Ecto neural progenitor cell (in vitro differentiated cells): Measurements from ENCODE around the gene CNIH3.
"Not testable (repeated sequence)": the region's sequence is repeated elsewhere in the genome, so short reads cannot be mapped to it uniquely, and the experiment has no call there.

Source experiments
- DNase-seq: peaks from one replicate; pipeline ENCODE4 v3.0.0-alpha.2; 2018; ENCODE audit warnings: low spot score

Gene CNIH3

DNA sequence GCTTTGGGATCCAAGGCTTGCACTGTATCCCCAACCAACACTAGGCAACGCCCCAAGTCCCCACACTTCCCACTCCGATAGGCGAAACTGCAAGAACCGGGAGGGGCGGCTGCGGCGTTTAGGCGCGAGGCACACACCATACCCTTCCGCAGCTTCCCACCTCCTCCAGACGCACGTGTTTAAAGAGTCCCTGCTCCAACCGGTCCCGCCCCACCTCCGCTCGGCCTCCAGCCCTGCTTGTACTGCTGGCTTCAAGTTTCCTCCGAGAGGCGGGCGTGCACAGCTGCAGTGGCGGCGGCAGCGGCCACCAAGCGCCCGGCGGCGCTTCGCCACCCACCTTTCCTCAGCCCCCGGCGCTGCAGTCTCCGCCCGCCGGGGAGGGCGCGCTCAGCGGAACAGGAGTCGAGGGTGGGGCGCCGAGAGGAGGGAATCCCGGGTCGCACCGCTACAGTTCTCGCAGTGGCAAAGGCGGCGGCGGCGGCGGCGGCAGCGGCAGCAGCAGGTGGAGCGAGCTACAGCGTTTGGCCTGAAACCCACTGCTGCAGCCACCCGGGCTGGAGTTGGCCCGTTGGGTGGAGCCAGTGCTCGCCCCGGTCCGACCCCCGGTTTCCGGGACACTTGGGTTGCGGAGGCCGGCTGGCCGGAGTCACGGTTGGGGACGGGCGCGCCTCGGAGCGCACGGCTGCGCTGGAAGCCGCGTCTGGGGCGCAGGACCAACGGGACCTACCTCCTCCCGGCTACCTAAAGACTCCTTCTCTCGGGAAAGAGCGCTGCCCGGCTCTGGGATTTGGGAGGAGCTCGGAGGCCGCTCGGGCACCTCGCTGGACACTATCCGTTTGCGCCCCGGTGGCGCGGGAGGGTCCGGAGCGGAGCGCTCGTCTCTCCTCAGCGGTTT, at the start of gene CNIH3:
CNIH3 (plus strand) TSS at position 457 of the 895 bp plus-strand sequence. CDS start 858 bp downstream, outside the sequence.
- DNase-seq, result peak; percentile 87

DNA sequence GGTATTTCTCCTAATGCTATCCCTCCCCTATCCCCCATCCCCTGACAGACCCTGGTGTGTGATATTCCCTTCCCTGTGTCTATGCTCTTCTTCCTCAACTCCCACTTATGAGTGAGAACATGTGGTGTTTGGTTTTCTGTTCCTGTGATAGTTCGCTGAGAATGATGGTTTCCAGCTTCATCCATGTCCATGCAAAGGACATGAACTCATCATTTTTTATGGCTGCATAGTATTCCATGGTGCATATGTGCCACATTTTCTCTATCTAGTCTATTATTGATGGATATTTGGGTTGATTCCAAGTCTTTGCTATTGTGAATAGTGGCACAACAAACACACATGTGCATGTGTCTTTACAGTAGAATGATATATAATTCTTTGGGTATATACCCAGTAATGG, 49.6 kb upstream of the CNIH3 start:
- DNase-seq, result not testable (repeated sequence)

DNA sequence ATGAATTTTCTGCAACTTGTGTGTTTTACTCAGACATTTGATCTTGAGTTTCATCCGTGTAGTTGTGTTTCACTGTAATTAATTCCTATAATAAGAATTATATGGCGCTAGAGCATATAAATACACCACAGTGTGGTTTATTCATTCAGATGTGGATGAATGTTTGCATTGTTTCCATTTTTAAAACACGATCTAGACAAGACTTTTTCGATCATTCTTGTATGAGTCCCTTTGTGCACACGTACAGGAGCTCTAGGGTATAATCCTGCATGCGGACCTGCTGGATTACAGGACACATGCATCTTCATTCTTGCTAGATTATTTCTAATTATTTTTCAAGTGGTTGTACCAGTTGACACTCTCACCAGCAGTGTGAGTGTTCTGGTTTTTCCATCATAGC, 46.8 kb upstream of the CNIH3 start:
- no peak for DNase-seq

DNA sequence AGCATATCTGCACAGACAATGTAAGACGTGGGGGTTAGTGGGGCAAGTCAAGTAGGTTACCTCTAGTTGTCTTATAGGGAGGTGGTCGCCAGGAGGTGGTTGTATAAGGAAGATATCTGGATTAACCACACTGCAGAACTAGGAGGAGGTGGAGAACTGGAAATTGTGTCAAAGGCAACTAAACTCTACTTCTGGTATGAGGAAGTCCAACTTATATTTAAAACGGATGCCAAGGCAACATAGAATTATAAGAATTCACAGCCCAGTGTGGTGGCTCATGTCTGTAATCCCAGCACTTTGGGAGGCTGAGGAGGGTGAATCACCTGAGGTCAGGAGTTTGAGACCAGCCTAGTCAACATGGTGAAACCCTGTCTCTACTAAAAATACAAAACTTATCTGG, 44.1 kb upstream of the CNIH3 start:
- DNase-seq, result not testable (repeated sequence)

DNA sequence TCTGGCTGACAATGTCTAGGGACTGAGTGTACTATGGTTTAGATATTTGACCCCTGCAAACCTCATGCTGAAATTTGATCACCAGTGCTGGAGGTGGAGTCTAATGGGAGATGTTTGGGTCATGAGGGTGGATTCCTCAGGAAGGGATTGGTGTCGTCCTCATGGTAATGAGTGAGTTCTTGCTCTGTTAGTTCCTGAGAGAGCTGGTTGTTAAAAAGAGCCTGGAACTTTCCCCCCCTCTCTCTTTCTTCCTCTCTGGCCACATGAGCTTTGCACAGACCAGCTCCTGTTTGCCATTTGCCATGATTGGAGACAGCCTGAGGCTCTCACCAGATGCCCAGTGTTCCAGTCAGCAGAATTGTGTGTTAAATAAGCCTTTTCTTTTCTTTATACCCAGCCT, 36.6 kb upstream of the CNIH3 start:
- no peak for DNase-seq

DNA sequence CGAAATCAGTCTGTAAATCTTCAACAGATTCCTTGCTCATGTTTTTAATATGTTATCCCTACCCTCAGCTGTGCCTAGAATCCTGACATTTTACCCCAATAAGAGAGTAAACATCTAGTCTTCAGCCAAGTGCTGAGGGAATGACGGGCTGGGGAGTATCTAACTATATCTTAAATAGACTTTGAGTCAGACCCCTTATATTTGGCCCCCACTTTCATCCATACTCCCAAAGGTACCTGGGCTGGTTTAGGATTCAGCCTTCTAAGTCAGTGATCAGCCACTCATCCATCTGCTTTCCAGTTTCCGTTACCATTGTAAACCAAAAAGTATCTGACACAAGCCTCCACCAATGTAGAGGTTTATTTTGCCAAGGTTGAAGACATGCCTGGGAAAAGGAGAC, 36.1 kb upstream of the CNIH3 start:
- DNase-seq, result no peak

DNA sequence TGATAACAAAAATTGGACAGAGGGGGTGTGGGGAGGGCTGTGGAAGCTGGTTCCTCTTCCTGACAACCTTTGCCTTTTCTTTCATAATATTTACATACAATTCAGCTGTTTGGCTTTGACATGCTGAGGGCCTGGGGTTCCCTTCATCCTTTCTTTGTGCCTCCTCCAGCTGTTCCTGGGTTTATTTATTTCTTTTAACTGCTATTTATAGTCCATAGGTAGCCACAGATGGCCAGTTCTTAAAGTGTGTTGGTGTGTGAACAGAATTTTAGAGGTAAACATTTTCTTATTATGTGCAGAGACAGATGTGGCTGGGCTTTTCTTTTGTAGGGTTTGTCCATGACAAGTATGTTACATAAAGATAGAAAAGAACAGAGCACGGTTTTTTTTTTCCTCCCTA, 34.1 kb upstream of the CNIH3 start:
- no peak for DNase-seq

DNA sequence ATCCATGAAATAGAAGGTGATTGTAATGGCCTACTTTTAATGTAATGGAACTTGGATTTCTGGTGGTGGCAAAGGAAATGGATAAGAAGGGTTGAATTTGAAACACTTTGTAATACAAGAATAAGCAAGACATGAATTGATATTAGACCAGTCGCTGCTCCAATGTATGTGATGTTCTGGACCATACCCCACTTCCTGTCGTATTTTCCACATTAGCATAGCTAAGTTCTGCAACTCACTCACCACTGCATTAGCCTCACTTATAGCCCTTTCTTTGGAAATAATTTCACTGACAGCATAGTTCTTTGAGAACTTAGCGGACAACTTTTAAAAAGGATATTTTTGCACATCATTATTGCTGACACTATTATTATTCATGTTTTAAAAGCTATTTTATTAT, 32.3 kb upstream of the CNIH3 start:
- no peak for DNase-seq

DNA sequence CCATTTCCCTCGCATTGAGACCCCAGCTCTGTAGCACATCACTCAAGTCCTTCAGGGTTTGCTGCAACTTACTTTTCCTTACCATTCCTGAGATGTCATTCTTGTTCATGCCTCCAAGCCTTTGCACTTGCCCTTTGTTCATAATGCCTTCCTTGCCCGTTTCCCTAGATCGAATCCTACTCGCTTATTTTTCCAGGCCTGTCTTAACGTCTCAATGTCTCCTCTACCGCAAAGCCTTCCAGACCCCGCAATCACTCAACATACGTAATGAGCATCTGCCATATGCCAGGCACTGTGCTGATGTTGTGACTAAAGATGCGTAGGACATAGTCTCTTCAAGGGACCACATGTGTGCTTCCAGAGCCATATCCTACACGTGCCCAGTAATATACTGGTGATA, 31.1 kb upstream of the CNIH3 start:
- DNase-seq, result no peak

DNA sequence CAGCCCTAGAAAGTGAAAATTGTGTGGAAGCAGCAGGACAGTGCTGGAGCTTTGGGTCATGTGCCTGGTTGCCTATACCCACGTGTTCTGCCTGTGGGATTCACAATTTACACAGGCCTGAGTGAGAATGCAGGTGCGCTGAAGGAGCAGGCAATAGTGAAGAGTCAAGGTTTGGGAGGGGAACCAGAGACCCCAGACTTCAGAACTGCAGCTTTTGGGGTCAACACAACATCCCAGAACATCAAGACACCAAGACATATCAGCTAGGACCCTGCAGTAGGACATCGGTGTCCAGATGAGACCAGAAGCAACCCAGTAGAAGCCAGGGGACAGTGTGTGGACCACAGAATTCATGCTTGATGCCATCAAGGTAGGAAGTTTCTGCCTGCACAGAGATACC, 29.1 kb upstream of the CNIH3 start:
- no peak for DNase-seq

DNA sequence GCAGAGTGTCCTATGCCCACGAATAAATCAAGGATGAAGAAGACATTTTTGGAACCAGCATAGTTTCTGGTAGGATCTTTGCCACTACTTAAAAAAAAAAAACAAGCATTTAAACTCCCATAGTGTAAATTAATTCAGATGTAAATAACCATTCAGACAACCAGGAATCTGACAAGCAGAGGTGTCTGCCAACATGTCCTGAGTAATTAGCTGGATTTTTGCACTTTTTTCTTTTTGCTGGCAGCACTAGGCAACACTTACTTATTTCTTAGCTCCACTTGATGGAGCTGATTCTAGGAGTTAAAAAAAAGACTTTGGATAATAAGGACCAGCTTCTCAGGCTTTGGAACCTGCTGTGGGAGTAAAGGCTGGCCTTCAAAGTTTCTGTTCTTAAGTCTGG, 27.6 kb upstream of the CNIH3 start:
- no peak for DNase-seq

DNA sequence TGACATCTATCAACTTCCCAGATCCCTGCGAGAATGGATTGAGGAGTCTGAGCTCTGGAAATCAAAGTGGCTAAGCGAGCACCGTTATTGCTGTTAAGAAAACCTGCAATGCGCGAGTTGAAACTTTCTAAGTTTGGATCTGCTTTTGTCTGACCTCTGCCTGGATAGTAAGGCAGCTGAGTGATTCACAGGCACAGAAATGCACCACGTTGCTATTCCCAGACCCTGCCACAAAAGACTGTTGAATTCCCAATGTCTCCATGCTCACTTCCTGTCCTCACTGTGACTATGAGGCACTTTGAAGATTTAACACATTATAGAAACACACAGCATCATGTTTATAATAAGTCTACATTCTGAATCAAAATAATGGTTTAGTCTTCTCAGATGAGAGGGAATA, 27.1 kb upstream of the CNIH3 start:
- DNase-seq, result no peak

DNA sequence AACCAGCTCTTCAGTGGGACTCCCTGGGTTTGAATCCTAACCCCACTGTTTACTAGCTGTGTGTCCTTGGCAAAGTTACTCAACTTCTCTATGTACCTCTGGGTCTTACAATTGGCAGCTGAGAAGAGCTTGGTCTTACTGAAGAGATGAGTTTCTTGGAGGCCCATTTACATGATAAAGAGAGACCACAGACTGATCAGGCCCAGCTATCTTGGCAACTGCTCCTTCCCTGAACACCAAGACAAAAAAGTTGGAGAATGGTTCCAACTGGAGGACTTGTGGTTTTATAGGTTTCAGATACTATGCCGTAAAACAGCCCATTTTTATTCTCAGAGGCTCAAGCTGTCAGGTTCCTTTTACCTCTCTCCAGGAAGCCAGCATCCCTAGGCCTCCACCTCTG, 24.8 kb upstream of the CNIH3 start:
- no peak for DNase-seq

DNA sequence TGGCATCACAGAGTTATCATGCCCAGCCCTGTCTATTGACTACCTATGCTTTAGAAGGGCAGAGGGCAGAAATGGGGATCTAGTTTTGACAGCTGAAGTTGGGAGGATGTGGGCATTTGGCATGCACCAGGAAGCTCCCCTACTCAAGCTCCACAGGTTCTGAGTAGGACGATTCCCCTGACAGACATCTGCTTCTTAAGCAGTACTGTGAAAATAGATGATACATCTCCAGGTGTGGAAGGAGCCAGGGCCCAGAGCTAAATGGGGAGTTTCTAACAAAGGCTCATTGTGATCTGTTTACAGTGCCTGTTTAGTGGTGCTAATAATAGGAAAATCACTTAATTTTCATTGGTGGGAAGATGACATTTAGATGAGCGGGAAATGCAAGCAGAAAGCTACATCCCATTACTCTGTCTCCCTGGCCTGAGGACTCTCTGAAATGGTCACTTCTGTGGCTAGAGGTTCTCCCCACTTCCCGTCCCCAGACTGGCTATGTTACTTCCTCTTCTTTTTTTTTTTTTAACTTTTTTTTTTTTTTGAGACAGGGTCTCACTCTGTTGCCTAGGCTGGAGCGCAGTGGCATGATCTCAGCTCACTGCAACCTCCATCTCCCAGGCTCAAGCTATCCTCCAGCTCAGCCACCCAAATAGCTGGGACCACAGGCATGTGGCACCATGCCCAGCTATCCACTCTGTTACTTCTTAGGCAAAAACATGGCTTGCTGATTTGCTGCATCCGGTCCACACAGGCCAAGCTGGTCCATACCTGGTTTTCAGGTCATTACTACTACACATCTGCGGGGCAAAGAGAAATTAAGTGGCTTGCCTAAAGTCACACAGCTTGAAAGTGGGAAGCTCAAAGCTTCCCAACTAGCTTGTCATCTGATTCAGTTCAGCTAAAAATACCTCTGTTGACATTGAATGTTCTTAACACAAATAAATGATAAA, 23.2 kb upstream of the CNIH3 start:
- DNase-seq, result no peak

DNA sequence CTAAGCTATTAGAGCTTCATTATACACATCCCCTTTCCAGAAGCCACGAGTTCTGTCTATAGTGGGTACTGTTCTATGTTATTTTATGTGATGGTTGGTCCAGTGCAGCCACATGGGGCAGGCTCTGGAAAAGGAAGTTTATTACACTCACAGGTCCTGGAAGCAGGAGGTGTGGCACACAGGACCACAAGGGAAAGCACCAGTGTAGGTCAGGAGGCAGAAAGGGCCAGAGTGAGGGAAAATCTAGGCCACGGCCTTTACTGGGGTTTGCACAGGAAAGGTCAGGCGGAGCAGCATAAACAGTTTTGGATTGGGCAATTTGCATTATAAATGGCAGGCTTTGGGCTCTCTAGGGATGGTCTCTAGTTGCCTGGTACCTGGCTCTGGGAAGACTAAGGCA, 21.8 kb upstream of the CNIH3 start:
- peak; percentile 17 for DNase-seq

DNA sequence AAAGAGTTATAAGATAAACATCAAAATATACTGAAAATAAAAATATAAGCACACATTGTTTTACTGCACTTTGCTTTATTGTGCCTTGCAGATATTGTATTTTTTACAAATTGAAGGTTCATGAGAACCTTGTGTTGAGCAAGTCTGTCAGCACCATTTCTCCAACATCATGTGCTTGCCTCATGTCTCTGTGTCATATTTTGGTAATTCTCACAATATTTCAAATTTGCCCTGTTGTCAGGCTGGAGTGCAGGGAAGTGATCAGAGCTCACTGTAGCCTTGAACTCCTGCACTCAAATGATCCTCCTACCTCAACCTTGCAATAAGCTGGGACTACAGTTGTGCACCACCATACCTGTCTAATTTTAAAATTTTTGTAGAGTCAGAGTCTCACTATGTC, 21.3 kb upstream of the CNIH3 start:
- DNase-seq, result no peak

DNA sequence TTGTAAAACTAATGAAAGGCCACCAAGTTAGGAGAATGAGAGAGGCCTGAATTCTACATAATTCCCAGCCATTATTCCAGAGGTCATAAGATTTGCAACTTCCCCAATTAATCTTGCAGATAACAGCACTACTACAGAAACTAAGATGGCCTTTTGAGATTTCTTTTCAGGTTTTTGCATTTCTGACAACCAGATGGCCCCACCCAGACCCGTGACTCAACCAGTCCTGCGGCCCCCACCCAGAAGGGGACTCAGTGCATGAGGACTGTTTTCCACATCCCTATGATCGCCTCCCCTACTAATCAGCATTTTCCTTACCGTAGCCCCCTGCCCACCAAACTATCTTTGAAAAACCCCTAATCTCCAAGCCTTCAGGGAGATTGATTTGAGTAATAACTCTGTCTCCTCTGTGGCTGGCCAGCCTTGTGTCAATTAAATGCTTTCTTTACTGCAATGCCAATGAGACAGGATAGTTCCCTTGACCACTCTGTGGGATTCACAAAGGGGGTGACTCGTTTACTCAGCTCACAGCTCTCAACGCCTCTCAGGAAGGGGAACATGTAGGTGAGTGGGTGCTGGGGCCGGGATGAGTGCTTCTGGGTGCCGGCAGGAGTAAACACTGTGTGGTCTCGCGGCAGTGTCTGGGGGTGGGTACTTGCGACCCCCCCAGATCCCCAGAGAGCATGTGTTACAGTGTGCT, 10.5 kb upstream of the CNIH3 start:
- DNase-seq, result no peak

DNA sequence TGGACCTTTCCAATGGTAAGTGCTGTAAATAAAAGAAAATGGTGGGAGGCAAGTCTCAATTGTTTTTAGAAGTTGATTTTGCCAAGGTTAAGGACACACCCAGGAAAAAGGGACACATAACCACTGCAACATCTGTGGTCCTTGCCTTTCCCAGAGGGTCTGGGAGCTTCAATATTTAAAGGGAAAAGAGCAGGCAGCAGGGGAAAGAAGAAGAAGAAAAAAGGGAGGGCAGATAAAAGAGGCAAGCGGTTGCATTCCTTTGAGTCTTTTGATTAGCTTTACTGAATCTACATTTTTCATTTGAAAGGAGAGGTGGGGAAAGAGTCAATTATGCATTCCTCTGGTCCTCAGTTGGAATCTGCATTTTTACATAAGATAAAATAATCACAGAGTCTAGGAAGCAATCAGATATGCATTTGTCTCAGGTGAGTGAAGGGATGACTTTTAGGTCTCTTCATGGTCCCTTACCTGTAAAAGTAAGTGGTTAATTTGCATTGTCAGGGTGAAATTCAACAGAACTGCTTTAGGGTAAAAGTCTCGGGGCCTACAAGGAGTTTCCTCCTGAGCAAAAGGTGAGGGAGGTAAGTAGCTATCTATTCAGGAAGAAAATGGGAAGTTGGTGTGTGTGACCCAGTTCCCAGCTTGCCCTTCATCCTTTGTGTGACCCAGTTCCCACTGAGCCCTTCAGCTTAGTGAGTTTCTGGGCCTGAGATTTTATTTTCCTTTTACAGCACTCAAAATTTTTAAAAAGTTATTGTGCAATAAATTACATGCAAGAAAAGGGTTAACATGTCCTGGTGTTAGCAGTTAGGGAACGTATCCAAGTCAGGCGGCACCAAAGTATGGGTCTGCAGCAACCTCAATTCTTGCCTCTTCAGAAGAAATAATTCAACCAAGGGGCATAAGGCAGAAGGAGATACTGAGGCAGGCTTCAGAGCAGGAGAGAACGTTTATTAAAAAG, 8.6 kb upstream of the CNIH3 start:
- no peak for DNase-seq

DNA sequence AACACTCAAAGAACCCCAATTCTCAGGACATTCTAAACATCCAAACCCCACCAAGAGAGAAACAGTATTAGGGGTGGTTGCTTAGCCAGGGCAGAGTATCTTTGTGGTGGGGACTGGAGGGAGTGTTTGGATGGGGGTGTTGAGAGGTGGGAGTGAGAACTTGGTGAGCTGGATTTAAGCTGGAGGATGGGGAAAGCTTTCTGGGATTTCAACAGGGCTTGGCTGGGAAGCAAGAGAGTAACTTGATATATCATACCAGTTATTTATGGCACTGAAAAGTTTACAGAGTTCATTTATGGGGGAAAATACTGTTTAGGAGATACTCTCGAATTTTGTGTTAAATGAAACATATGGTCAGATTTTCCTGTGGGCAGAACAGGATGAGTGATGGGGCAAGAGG, 6.8 kb upstream of the CNIH3 start:
- DNase-seq, result no peak

DNA sequence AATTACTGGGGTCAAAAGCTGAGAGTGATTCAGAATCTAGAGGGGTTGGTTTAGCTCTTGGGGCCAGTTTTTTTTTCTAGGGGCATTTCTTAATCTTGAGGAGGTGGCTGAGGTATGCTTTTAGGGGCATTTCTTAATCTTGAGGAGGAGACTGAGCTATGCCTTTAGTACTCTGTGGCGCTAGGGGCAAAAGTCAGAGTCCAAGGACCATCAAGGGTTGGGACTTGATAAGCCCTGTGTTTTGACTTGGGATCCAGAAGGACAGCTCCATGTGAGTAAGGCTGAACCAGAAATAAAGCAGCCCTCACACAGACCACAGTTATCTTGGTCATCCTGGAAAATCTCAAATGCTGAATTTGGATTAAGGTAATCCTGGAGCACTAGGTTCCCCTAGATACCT, 3.9 kb upstream of the CNIH3 start:
- DNase-seq, result no peak

DNA sequence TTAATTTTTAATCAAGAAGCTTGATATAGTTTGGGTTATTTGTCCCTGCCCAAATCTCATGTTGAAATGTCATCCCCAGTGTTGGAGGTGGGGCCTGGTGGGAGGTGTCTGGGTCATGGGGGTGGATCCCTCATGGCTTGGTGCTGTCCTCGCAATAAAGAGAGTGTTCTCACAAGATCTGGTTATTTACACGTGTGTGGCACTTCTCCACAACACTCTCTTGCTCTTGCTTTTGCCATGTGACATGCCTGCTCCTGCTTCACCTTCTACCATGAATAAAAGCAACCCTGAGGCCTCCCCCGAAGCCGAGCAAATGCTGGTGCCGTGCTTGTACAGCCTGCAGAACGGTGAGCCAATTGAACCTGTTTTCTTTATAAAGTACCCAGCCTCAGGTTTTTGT, 2.6 kb upstream of the CNIH3 start:
- no peak for DNase-seq
